Panc1 (cell line): ENCODE measurements around the gene SMIM24. TPM values are rescaled to one million over a fixed set of nuclear protein-coding genes. Genes with fewer than 3 reads are reported as not detected.

Source experiments
- ATAC-seq: fragments of 200-7000 bp; cut with Tn5 transposase; 2 replicates; pipeline ENCODE4 v1.9.1; 2020; ENCODE audit warnings: mild to moderate bottlenecking, moderate library complexity
- BruUV-seq: library from RNA; stranded (reverse); fragments of 400-500 nt; replicated peaks from 2 replicates; lab custom pipeline; 2021; lab: Mats Ljungman, UMichigan
- CTCF ChIA-PET: fragments of 300-600 bp; sonication (Branson Sonifier 250); formaldehyde crosslinking; loops from one replicate; lab custom pipeline; 2022; ENCODE audit warnings: antibody characterized with exemption; lab: Charles Lee
- POLR2A ChIA-PET: fragments of 300-600 bp; sonication (Branson Sonifier 250); formaldehyde crosslinking; loops from one replicate; lab custom pipeline; 2022; ENCODE audit warnings: antibody characterized with exemption; lab: Charles Lee
- DNase-seq: peaks from one replicate; pipeline ENCODE4 v3.0.0-alpha.2; 2010; ENCODE audit warnings: low read depth, low spot score
- H3K27ac ChIP-seq: 2 replicates; pipeline ENCODE4 v1.5.1; 2011; ENCODE audit warnings: mild to moderate bottlenecking, low read length, inconsistent platforms
- H3K27me3 ChIP-seq: fragments of 200-500 bp; sonication (Bioruptor generic); 2 replicates; pipeline ENCODE4 v1.6.0; 2014; ENCODE audit warnings: low read length, inconsistent platforms; ENCODE audit not compliant: control insufficient read depth, insufficient read depth
- H3K36me3 ChIP-seq: fragments of 200-500 bp; sonication (Bioruptor generic); 2 replicates; pipeline ENCODE4 v1.5.1; 2014; ENCODE audit warnings: inconsistent platforms, mild to moderate bottlenecking, low read length, moderate library complexity; ENCODE audit not compliant: control insufficient read depth, insufficient read depth
- H3K4me1 ChIP-seq: 2 replicates; pipeline ENCODE4 v1.5.1; 2011; ENCODE audit warnings: inconsistent platforms, mild to moderate bottlenecking, low read length, moderate library complexity; ENCODE audit not compliant: control insufficient read depth, insufficient read depth
- H3K4me3 ChIP-seq, 2 experiments: 2 replicates each; pipeline ENCODE4 v1.5.1; 2011 to 2012; ENCODE audit warnings: low read depth in 2 of 2, low read length in 2 of 2, mild to moderate bottlenecking in 2 of 2, inconsistent platforms in 1 of 2, moderate library complexity in 1 of 2
- H3K9me3 ChIP-seq: fragments of 200-500 bp; sonication (Bioruptor generic); 2 replicates; pipeline ENCODE4 v1.5.1; 2014; ENCODE audit warnings: low read depth, mild to moderate bottlenecking, inconsistent platforms, low read length, moderate library complexity; ENCODE audit not compliant: control insufficient read depth, insufficient read depth
- POLR2AphosphoS5 ChIP-seq: IDR thresholded peaks from 2 replicates; pipeline ENCODE4 v1.6.1; 2012; ENCODE audit warnings: mild to moderate bottlenecking, low read depth, low read length, moderate library complexity
- SIN3A ChIP-seq: IDR thresholded peaks from 2 replicates; pipeline ENCODE4 v1.6.1; 2012; ENCODE audit warnings: low read depth, mild to moderate bottlenecking, low read length, moderate library complexity, borderline replicate concordance; ENCODE audit not compliant: insufficient read depth
- TCF7L2 ChIP-seq: IDR thresholded peaks from 2 replicates; pipeline ENCODE4 v1.6.1; 2011; ENCODE audit warnings: mild to moderate bottlenecking, low read depth, low read length, inconsistent platforms
- in situ Hi-C: cut with HindIII; loops from 2 replicates; pipeline ENCODE4 v1.10.0; 2016; ENCODE audit warnings: low sequenced_read_pairs, low pct_unique_long_range_greater_than_20kb
- intact Hi-C: fragments of 100-400 bp; cut with micrococcal nuclease; formaldehyde crosslinking; loops from one replicate; pipeline ENCODE4 v1.10.0; 2022; ENCODE audit not compliant: unreplicated experiment
- total RNA-seq: library from RNA; stranded (reverse); gene quantifications from one replicate; pipeline ENCODE4 v1.2.1, GENCODE V29; 2021; ENCODE audit not compliant: unreplicated experiment
- TF ChIP-seq, protein P1 (sequence below): fragments of 450-650 bp; IDR thresholded peaks from 2 replicates; pipeline ENCODE4 v1.5.1; 2017; ENCODE audit warnings: mild to moderate bottlenecking
- TF ChIP-seq, protein P2 (sequence below), 2 experiments: IDR thresholded peaks; 2 replicates each; pipeline ENCODE4 v1.6.1; 2011 to 2012; ENCODE audit warnings: low read depth in 2 of 2, control low read depth in 1 of 2, low read length in 1 of 2, mild to moderate bottlenecking in 1 of 2, moderate library complexity in 1 of 2; ENCODE audit not compliant: insufficient read depth in 1 of 2

The SMIM24 gene
- total RNA-seq, 1 experiment from 2014 or later: 0.28 TPM

DNA sequence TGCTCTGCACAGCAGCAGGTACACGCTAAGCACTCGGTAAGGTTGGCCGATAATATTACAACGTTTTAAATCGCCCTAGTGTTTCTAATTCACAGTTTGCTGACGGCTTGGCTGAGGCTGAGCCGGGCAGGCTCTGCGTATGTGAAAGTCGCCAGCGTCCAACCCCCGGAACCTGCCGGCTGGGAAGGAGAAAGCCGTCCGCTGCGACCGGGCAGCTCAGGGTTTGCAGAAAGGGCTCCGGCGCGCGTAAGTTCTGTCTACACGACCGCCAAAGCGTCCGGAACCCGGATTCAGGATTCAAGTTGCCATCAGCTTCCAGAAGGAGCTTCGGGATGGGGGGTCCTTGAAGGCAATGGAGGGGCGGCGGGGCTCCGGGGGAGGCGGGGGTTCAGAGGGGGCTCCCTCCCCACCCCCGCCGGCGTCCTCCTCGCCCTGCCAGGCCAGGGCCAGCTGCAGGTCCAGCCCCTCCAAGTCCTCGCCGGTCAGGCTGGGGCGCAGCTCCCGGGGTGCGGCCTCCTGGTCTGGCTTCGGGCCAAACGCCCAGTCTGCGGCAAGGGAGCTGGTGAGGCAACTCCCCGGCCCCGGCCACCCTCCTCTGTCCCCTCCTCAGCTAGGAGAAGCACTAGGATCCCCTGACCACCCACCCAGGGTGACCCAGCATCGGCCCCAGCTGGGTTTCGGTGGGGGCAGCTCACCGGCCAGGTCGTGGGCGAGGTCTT lies 2.3 kb upstream of the SMIM24 start:
- no peaks in the 10 kb centered on the region for H3K27me3 ChIP-seq
- no TSS peak for BruUV-seq
- no peaks in the 10 kb centered on the region for H3K9me3 ChIP-seq
- H3K4me1 ChIP-seq: no peaks in the 10 kb centered on the region
- H3K4me3 ChIP-seq: no peak overlapping the region
- in situ Hi-C loops: no loop called here
- ATAC-seq (no peak), DNase-seq (no peak)
- no peak overlapping the region for H3K27ac ChIP-seq
- CTCF ChIA-PET: interaction anchor here (0.5 kb wide), 1 partner anchor 530 kb away, joined by 4 read pairs; no protein-coding TSS in a partner anchor
- POLR2A ChIA-PET: no interaction called here
- intact Hi-C loops: no loop called here
- TF ChIP-seq, protein P1, sequence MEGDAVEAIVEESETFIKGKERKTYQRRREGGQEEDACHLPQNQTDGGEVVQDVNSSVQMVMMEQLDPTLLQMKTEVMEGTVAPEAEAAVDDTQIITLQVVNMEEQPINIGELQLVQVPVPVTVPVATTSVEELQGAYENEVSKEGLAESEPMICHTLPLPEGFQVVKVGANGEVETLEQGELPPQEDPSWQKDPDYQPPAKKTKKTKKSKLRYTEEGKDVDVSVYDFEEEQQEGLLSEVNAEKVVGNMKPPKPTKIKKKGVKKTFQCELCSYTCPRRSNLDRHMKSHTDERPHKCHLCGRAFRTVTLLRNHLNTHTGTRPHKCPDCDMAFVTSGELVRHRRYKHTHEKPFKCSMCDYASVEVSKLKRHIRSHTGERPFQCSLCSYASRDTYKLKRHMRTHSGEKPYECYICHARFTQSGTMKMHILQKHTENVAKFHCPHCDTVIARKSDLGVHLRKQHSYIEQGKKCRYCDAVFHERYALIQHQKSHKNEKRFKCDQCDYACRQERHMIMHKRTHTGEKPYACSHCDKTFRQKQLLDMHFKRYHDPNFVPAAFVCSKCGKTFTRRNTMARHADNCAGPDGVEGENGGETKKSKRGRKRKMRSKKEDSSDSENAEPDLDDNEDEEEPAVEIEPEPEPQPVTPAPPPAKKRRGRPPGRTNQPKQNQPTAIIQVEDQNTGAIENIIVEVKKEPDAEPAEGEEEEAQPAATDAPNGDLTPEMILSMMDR: no peak
- TF ChIP-seq POLR2AphosphoS5: no peak
- TF ChIP-seq SIN3A: no peak
- H3K36me3 ChIP-seq: no peaks in the 10 kb centered on the region

DNA sequence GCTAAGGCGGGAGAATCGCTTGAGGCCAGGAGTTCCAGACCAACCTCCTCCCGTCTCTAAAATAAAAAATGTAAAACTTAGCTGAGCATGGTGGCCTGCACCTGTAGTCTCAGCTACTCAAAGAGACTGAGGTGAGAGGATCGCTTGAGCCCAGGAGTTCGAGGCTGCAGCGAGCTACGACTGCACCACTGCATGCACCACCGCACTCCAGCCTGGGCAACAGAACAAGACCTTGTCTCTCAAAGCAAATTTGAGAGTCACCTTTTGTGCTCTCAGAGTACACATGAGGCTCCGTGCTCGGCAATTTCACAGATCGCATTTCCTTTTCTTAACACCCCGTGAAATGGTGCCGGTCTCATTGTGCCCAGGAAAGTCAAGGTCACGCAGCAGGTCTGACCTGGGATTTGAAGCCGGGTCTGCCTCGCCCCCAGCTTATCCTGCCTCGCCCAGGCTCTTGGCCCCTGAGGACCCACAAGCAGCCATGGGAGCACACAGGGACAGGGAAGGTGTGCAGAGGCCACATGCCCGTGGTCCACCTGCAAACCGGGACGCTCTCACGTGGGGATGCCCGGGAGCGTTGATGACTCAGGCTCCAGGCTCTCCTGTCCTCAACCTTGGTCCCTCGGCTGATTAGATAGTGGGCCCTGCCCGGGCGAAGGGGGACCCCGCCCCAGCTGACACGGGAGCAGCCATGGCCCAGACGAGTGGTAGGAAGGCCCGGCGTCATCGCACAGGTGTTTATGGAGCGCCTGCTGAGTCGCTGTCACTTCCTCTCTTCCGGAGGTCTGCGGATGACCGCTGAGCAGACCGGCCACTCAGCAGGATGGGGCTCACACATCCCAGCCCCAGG lies 1.1 kb upstream of the SMIM24 start:
- no peak for DNase-seq
- TF ChIP-seq, protein P2, sequence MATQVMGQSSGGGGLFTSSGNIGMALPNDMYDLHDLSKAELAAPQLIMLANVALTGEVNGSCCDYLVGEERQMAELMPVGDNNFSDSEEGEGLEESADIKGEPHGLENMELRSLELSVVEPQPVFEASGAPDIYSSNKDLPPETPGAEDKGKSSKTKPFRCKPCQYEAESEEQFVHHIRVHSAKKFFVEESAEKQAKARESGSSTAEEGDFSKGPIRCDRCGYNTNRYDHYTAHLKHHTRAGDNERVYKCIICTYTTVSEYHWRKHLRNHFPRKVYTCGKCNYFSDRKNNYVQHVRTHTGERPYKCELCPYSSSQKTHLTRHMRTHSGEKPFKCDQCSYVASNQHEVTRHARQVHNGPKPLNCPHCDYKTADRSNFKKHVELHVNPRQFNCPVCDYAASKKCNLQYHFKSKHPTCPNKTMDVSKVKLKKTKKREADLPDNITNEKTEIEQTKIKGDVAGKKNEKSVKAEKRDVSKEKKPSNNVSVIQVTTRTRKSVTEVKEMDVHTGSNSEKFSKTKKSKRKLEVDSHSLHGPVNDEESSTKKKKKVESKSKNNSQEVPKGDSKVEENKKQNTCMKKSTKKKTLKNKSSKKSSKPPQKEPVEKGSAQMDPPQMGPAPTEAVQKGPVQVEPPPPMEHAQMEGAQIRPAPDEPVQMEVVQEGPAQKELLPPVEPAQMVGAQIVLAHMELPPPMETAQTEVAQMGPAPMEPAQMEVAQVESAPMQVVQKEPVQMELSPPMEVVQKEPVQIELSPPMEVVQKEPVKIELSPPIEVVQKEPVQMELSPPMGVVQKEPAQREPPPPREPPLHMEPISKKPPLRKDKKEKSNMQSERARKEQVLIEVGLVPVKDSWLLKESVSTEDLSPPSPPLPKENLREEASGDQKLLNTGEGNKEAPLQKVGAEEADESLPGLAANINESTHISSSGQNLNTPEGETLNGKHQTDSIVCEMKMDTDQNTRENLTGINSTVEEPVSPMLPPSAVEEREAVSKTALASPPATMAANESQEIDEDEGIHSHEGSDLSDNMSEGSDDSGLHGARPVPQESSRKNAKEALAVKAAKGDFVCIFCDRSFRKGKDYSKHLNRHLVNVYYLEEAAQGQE (IDR thresholded peaks at IDR 0.05; ENCODE audit: insufficient read depth in 1 of 2, low read depth in 2 of 2, low read length in 1 of 2): no peak
- TF ChIP-seq SIN3A (no peak), POLR2AphosphoS5 (no peak), TCF7L2 (no peak)
- TF ChIP-seq, protein P1: no peak

More for the DNA sequence above, 1.1 kb upstream of the SMIM24 start:
- Histone ChIP-seq H3K9me3 (no peaks in the 10 kb centered on the region), H3K27me3 (no peaks in the 10 kb centered on the region), H3K4me1 (no peaks in the 10 kb centered on the region), H3K4me3 (no peak overlapping the region), H3K27ac (no peak overlapping the region), H3K36me3 (no peaks in the 10 kb centered on the region)
- BruUV-seq: no TSS peak
- intact Hi-C loops (no loop called here), in situ Hi-C loops (no loop called here)
- ChIA-PET POLR2A (no interaction called here), CTCF (no interaction called here)
- ATAC-seq: no peak
